ENCODE results near the gene UBIAD1.
"Not testable (repeated sequence)": the region's sequence is repeated elsewhere in the genome, so short reads cannot be mapped to it uniquely, and the experiment has no call there.

The UBIAD1 gene

GRCh38 chr1:11272832-11273594, at the start of gene UBIAD1:
UBIAD1 (plus strand) TSS chr1:11273198; CDS start chr1:11273532, 334 bp downstream.
- in situ Hi-C loops (cut with MboI; ENCODE audit: low sequenced_read_pairs), result no loop called here

GRCh38 chr1:11227106-11228077, 45.6 kb upstream of the UBIAD1 start:
- in situ Hi-C loops (cut with MboI; ENCODE audit: low sequenced_read_pairs), result no loop called here

GRCh38 chr1:11229203-11229602, 43.8 kb upstream of the UBIAD1 start:
- in situ Hi-C loops (cut with MboI; ENCODE audit: low sequenced_read_pairs), result no loop called here

- in situ Hi-C loops (cut with MboI; ENCODE audit: low sequenced_read_pairs), result no loop called here
Observed at GRCh38 chr1:11233208-11233607, 39.8 kb upstream of the UBIAD1 start.

GRCh38 chr1:11237356-11237755, 35.6 kb upstream of the UBIAD1 start:
- in situ Hi-C loops (cut with MboI; ENCODE audit: low sequenced_read_pairs), result no loop called here

- in situ Hi-C loops (cut with MboI; ENCODE audit: low sequenced_read_pairs), result no loop called here
Observed at GRCh38 chr1:11238311-11238710, 34.7 kb upstream of the UBIAD1 start.

GRCh38 chr1:11245248-11245647, 27.8 kb upstream of the UBIAD1 start:
- in situ Hi-C loops (cut with MboI; ENCODE audit: low sequenced_read_pairs), result no loop called here

GRCh38 chr1:11245904-11246719, 26.9 kb upstream of the UBIAD1 start:
- in situ Hi-C loops (cut with MboI; ENCODE audit: low sequenced_read_pairs), result no loop called here

GRCh38 chr1:11248169-11248568, 24.8 kb upstream of the UBIAD1 start:
- in situ Hi-C loops (cut with MboI; ENCODE audit: low sequenced_read_pairs), result no loop called here

GRCh38 chr1:11252538-11252937, 20.5 kb upstream of the UBIAD1 start:
- in situ Hi-C loops (cut with MboI; ENCODE audit: low sequenced_read_pairs), result no loop called here

- in situ Hi-C loops (cut with MboI; ENCODE audit: low sequenced_read_pairs), result no loop called here
Observed at GRCh38 chr1:11253226-11253625, 19.8 kb upstream of the UBIAD1 start.

- in situ Hi-C loops (cut with MboI; ENCODE audit: low sequenced_read_pairs), result no loop called here
Observed at GRCh38 chr1:11256299-11256698, 16.7 kb upstream of the UBIAD1 start.

- in situ Hi-C loops (cut with MboI; ENCODE audit: low sequenced_read_pairs), result no loop called here
Observed at GRCh38 chr1:11262171-11263049, 10.6 kb upstream of the UBIAD1 start, which contains the start of gene MTOR. MTOR (minus strand) TSS chr1:11262551; CDS start chr1:11259409, 3,142 bp downstream.

GRCh38 chr1:11266268-11267074, 6.5 kb upstream of the UBIAD1 start:
- in situ Hi-C loops (cut with MboI; ENCODE audit: low sequenced_read_pairs), result no loop called here

- in situ Hi-C loops (cut with MboI; ENCODE audit: low sequenced_read_pairs), result not testable (repeated sequence)
Observed at GRCh38 chr1:11267350-11268337, 5.4 kb upstream of the UBIAD1 start.

- in situ Hi-C loops (cut with MboI; ENCODE audit: low sequenced_read_pairs), result no loop called here
Observed at GRCh38 chr1:11272544-11272831, 510 bp upstream of the UBIAD1 start.

- in situ Hi-C loops (cut with MboI; ENCODE audit: low sequenced_read_pairs), result no loop called here
Observed at GRCh38 chr1:11273595-11274234, 717 bp downstream of the UBIAD1 start.

GRCh38 chr1:11279152-11279551, 6.2 kb downstream of the UBIAD1 start:
- in situ Hi-C loops (cut with MboI; ENCODE audit: low sequenced_read_pairs), result no loop called here
